GM19452 (cell line): Measurements from ENCODE around the gene PTPRJ.

ENCODE experiments used
- ATAC-seq: cut with Tn5 transposase; IDR thresholded peaks from one replicate; pipeline ENCODE4 v1.9.1; 2021; ENCODE audit not compliant: unreplicated experiment

The PTPRJ gene

GRCh38 chr11:47992959-47993820 is 12.8 kb downstream of the PTPRJ start:
- ATAC-seq = no peak

- no peak for ATAC-seq
Measured at GRCh38 chr11:47994417-47994816, 14.1 kb downstream of the PTPRJ start.

- ATAC-seq = no peak
Measured at GRCh38 chr11:47995360-47995769, 15.0 kb downstream of the PTPRJ start.

- ATAC-seq = no peak
Measured at GRCh38 chr11:47997063-47998053, 17.0 kb downstream of the PTPRJ start.

- no peak for ATAC-seq
Measured at GRCh38 chr11:47998345-47998732, 18.0 kb downstream of the PTPRJ start.

- no peak for ATAC-seq
Measured at GRCh38 chr11:47998733-47999359, 18.5 kb downstream of the PTPRJ start.

- ATAC-seq = no peak
Measured at GRCh38 chr11:48000432-48000831, 20.1 kb downstream of the PTPRJ start.

- ATAC-seq = peak; percentile 84
Measured at GRCh38 chr11:48001438-48002021, 21.2 kb downstream of the PTPRJ start.

GRCh38 chr11:48002561-48002960 is 22.2 kb downstream of the PTPRJ start:
- no peak for ATAC-seq

GRCh38 chr11:48003926-48004325 is 23.6 kb downstream of the PTPRJ start:
- no peak for ATAC-seq

- no peak for ATAC-seq
Measured at GRCh38 chr11:48004456-48004855, 24.1 kb downstream of the PTPRJ start.

GRCh38 chr11:48005136-48005535 is 24.8 kb downstream of the PTPRJ start:
- no peak for ATAC-seq

- no peak for ATAC-seq
Measured at GRCh38 chr11:48005831-48006270, 25.5 kb downstream of the PTPRJ start.

- ATAC-seq = peak; percentile 61
Measured at GRCh38 chr11:48006301-48006992, 26.1 kb downstream of the PTPRJ start.

- no peak for ATAC-seq
Measured at GRCh38 chr11:48007677-48008076, 27.3 kb downstream of the PTPRJ start.

- ATAC-seq = peak; percentile 28
Measured at GRCh38 chr11:48008951-48009270, 28.6 kb downstream of the PTPRJ start.

- no peak for ATAC-seq
Measured at GRCh38 chr11:48011102-48011797, 30.9 kb downstream of the PTPRJ start.

GRCh38 chr11:48011798-48012391 is 31.5 kb downstream of the PTPRJ start:
- ATAC-seq = no peak

GRCh38 chr11:48013269-48013901 is 33.0 kb downstream of the PTPRJ start:
- peak; percentile 57 for ATAC-seq
